ENCODE results near the gene METTL17.

GRCh38 chr14:20988717-20989470 lies 886 bp upstream of the METTL17 start:
- TF ChIP-seq CTCF (conservative IDR thresholded peaks at IDR 0.05; ENCODE audit: low read depth, low read length) (no peak), EZH2 (IDR thresholded peaks at IDR 0.05; ENCODE audit: borderline replicate concordance, low read depth, low read length, poor library complexity, severe bottlenecking) (no peak)
